Measurements from ENCODE around the gene FALEC. TPM values are rescaled to one million over a fixed set of nuclear protein-coding genes. Genes with fewer than 3 reads are reported as not detected.

The FALEC gene
- total RNA-seq, 2 donors from 2014 or later, result 0.70 to 1.6 TPM

- no peak for DNase-seq
- peaks cover 23% of the 10 kb centered on the region for H3K4me1 Mint-ChIP-seq
- no peak overlapping the region for H3K4me3 ChIP-seq (ENCODE audit: low read length)
- no peak overlapping the region for H3K4me3 Mint-ChIP-seq
- H3K27ac Mint-ChIP-seq, result no peak overlapping the region
- no peak overlapping the region for H3K27ac ChIP-seq (ENCODE audit: low read depth, low read length)
- TF ChIP-seq CTCF (conservative IDR thresholded peaks at IDR 0.05), result no peak
- H3K9ac ChIP-seq (ENCODE audit: extremely low read depth, low read length, poor library complexity, severe bottlenecking), result no peak overlapping the region
- no peaks in the 10 kb centered on the region for H3K27me3 Mint-ChIP-seq (ENCODE audit: insufficient read depth)
- H3K4me1 ChIP-seq (ENCODE audit: control insufficient read depth, insufficient read depth, low read length), result no peaks in the 10 kb centered on the region
- no peaks in the 10 kb centered on the region for H3K27me3 ChIP-seq (ENCODE audit: control insufficient read depth, insufficient read depth, low read length, poor library complexity, severe bottlenecking)
- no peaks in the 10 kb centered on the region for H3K36me3 Mint-ChIP-seq (ENCODE audit: low read depth)
- no peaks in the 10 kb centered on the region for H3K36me3 ChIP-seq (ENCODE audit: control insufficient read depth, insufficient read depth, low read length)
- WGBS, 2 experiments (ENCODE audit: insufficient coverage in 1 of 2, insufficient read length in 1 of 2), result 72 to 74% methylated on average over 4 to 5 of the region's 5 CpGs
- no peaks in the 10 kb centered on the region for H3K9me3 Mint-ChIP-seq
- no peaks in the 10 kb centered on the region for H3K9me3 ChIP-seq (ENCODE audit: control insufficient read depth, low read length)
These were observed 17.3 kb downstream of the FALEC start for GRCh38 chr1:150532860-150533259.

DNA sequence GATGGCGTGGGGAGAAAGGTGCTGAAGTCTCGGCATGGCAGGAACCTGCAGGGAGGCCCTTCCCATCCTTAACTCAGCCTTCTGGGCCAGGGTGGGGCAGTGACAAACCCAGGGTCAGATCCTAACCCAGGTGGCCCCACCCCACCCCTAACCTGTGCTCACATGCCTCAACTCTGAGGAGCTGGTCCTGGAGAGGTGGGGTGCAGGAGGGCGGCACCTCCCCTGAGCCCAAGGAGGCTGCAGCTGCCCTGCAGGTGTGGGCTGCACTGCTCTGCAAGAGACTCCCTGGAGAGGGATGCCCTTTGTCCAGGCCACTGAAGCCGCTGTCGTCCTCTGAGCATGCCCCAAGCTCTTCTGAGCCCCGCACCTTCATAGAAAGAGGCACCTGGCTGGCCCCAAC is 18.4 kb downstream of the FALEC start:
- H3K4me3 Mint-ChIP-seq, result no peak overlapping the region
- no peak overlapping the region for H3K27ac ChIP-seq (ENCODE audit: low read depth, low read length)
- no peak for DNase-seq
- H3K9ac ChIP-seq (ENCODE audit: extremely low read depth, low read length, poor library complexity, severe bottlenecking), result no peak overlapping the region
- no peaks in the 10 kb centered on the region for H3K9me3 Mint-ChIP-seq
- H3K27me3 Mint-ChIP-seq (ENCODE audit: insufficient read depth), result no peaks in the 10 kb centered on the region
- no peaks in the 10 kb centered on the region for H3K9me3 ChIP-seq (ENCODE audit: control insufficient read depth, low read length)
- no peaks in the 10 kb centered on the region for H3K27me3 ChIP-seq (ENCODE audit: control insufficient read depth, insufficient read depth, low read length, poor library complexity, severe bottlenecking)
- no peaks in the 10 kb centered on the region for H3K36me3 ChIP-seq (ENCODE audit: control insufficient read depth, insufficient read depth, low read length)
- no peaks in the 10 kb centered on the region for H3K36me3 Mint-ChIP-seq (ENCODE audit: low read depth)
- 89 to 90% methylated on average over 6 of the region's 6 CpGs for WGBS, 2 experiments (ENCODE audit: insufficient coverage in 1 of 2, insufficient read length in 1 of 2)
- H3K4me3 ChIP-seq (ENCODE audit: low read length), result no peak overlapping the region
- no peak for TF ChIP-seq CTCF (conservative IDR thresholded peaks at IDR 0.05)
- no peak overlapping the region for H3K27ac Mint-ChIP-seq
- H3K4me1 Mint-ChIP-seq, result peaks cover 28% of the 10 kb centered on the region
- H3K4me1 ChIP-seq (ENCODE audit: control insufficient read depth, insufficient read depth, low read length), result no peaks in the 10 kb centered on the region

- no peaks in the 10 kb centered on the region for H3K27me3 ChIP-seq (ENCODE audit: control insufficient read depth, insufficient read depth, low read length, poor library complexity, severe bottlenecking)
- no peak overlapping the region for H3K9ac ChIP-seq (ENCODE audit: extremely low read depth, low read length, poor library complexity, severe bottlenecking)
- peaks cover 20% of the 10 kb centered on the region for H3K4me1 Mint-ChIP-seq
- H3K4me3 ChIP-seq (ENCODE audit: low read length), result no peak overlapping the region
- no peak overlapping the region for H3K27ac Mint-ChIP-seq
- H3K27ac ChIP-seq (ENCODE audit: low read depth, low read length), result no peak overlapping the region
- H3K27me3 Mint-ChIP-seq (ENCODE audit: insufficient read depth), result no peaks in the 10 kb centered on the region
- no peaks in the 10 kb centered on the region for H3K4me1 ChIP-seq (ENCODE audit: control insufficient read depth, insufficient read depth, low read length)
- WGBS, 2 experiments (ENCODE audit: insufficient coverage in 1 of 2, insufficient read length in 1 of 2), result 88 to 92% methylated on average over 6 to 13 of the region's 14 CpGs
- no peak for TF ChIP-seq CTCF (conservative IDR thresholded peaks at IDR 0.05)
- H3K9me3 Mint-ChIP-seq, result no peaks in the 10 kb centered on the region
- no peaks in the 10 kb centered on the region for H3K36me3 Mint-ChIP-seq (ENCODE audit: low read depth)
- no peaks in the 10 kb centered on the region for H3K9me3 ChIP-seq (ENCODE audit: control insufficient read depth, low read length)
- DNase-seq, result peak; percentile 70
- no peak overlapping the region for H3K4me3 Mint-ChIP-seq
- no peaks in the 10 kb centered on the region for H3K36me3 ChIP-seq (ENCODE audit: control insufficient read depth, insufficient read depth, low read length)
These were observed 20.1 kb downstream of the FALEC start for GRCh38 chr1:150535511-150536287.

Measured in endodermal cell (in vitro differentiated cells).